GM20000 (cell line): ENCODE results near the gene SOX6.

Experiments used
- DNase-seq: peaks from one replicate; pipeline ENCODE4 v3.0.0; 2012; ENCODE audit warnings: low spot score
- CTCF ChIP-seq: IDR thresholded peaks from 2 replicates; pipeline ENCODE4 v1.5.1; 2012; ENCODE audit warnings: mild to moderate bottlenecking, control low read depth; ENCODE audit errors: extremely low read depth, missing control alignments

The SOX6 gene

GRCh38 chr11:16350125-16350524 is 6.2 kb downstream of the SOX6 start:
- DNase-seq: no peak

GRCh38 chr11:16347928-16348685 is 8.2 kb downstream of the SOX6 start:
- no peak for TF ChIP-seq CTCF
- no peak for DNase-seq

More at GRCh38 chr11:16350125-16350524, 6.2 kb downstream of the SOX6 start:
- no peak for TF ChIP-seq CTCF

- TF ChIP-seq CTCF: no peak
Observed at GRCh38 chr11:16346975-16347374, 9.4 kb downstream of the SOX6 start.

GRCh38 chr11:16341853-16342252 is 14.5 kb downstream of the SOX6 start:
- DNase-seq: no peak
- TF ChIP-seq CTCF: no peak

More at GRCh38 chr11:16346975-16347374, 9.4 kb downstream of the SOX6 start:
- no peak for DNase-seq

GRCh38 chr11:16338393-16338792 is 18.0 kb downstream of the SOX6 start:
- no peak for TF ChIP-seq CTCF
- DNase-seq: no peak

GRCh38 chr11:16337421-16338213 is 18.7 kb downstream of the SOX6 start:
- no peak for TF ChIP-seq CTCF
- no peak for DNase-seq

GRCh38 chr11:16336721-16337120 is 19.6 kb downstream of the SOX6 start:
- no peak for DNase-seq
- no peak for TF ChIP-seq CTCF
